Type B pancreatic cell (in vitro differentiated cells): Measurements from ENCODE around the gene LRRC71. TPM values are rescaled to one million over a fixed set of nuclear protein-coding genes. Genes with fewer than 3 reads are reported as not detected.

ENCODE experiments used
- DNase-seq: peaks from one replicate; pipeline ENCODE4 v3.0.0; 2021; ENCODE audit warnings: mixed read lengths; ENCODE audit not compliant: unreplicated experiment; ENCODE audit errors: extremely low spot score
- H3K27ac Mint-ChIP-seq: 2 replicates; pipeline ENCODE4 v1.8.0; 2021; ENCODE audit warnings: mild to moderate bottlenecking, mixed read lengths
- H3K27me3 Mint-ChIP-seq: 2 replicates; pipeline ENCODE4 v1.8.0; 2021; ENCODE audit warnings: mixed read lengths
- H3K36me3 Mint-ChIP-seq: 2 replicates; pipeline ENCODE4 v1.8.0; 2021; ENCODE audit warnings: mixed read lengths
- H3K4me1 Mint-ChIP-seq: one replicate; pipeline ENCODE4 v1.8.0; 2021; ENCODE audit warnings: mixed read lengths; ENCODE audit not compliant: unreplicated experiment
- H3K4me3 Mint-ChIP-seq: 2 replicates; pipeline ENCODE4 v1.8.0; 2021; ENCODE audit warnings: mild to moderate bottlenecking, mixed read lengths
- H3K9me3 Mint-ChIP-seq: 2 replicates; pipeline ENCODE4 v1.8.0; 2021; ENCODE audit warnings: mixed read lengths
- CTCF ChIP-seq: fragments of 200-600 bp; sonication (generic); conservative IDR thresholded peaks from 2 replicates; pipeline ENCODE4 v1.5.0; 2021; ENCODE audit warnings: antibody characterized with exemption, mild to moderate bottlenecking
- total RNA-seq: library from RNA; stranded (reverse); gene quantifications from 2 replicates; pipeline ENCODE4 v1.2.1, GENCODE V29; 2021; ENCODE audit warnings: low replicate concordance

Gene LRRC71
- total RNA-seq, 1 donor from 2014 or later = 0.58 TPM

GRCh38 chr1:156893048-156893953 is 27.1 kb upstream of the LRRC71 start, which contains the start of gene PEAR1:
TSS of gene PEAR1 (plus strand) at chr1:156893718. CDS start at chr1:156903927, 10,209 bp downstream.
- H3K9me3 Mint-ChIP-seq = no peaks in the 10 kb centered on the region
- peaks cover 72% of the 10 kb centered on the region for H3K27me3 Mint-ChIP-seq
- DNase-seq = no peak
- H3K4me3 Mint-ChIP-seq = peak within 1 kb of the TSS; percentile 82
- H3K4me1 Mint-ChIP-seq = peaks cover 35% of the 10 kb centered on the region
- peak; percentile 40 for TF ChIP-seq CTCF
- H3K27ac Mint-ChIP-seq = peak within 1 kb of the TSS; percentile 58
- no peaks in the 10 kb centered on the region for H3K36me3 Mint-ChIP-seq

- no peaks in the 10 kb centered on the region for H3K9me3 Mint-ChIP-seq
- peaks cover 38% of the 10 kb centered on the region for H3K4me1 Mint-ChIP-seq
- no peak for TF ChIP-seq CTCF
- peak overlapping the region; percentile 50 for H3K27ac Mint-ChIP-seq
- peaks cover 75% of the 10 kb centered on the region for H3K27me3 Mint-ChIP-seq
- no peaks in the 10 kb centered on the region for H3K36me3 Mint-ChIP-seq
- peak overlapping the region; percentile 71 for H3K4me3 Mint-ChIP-seq
- no peak for DNase-seq
Measured at GRCh38 chr1:156894001-156894400, 26.4 kb upstream of the LRRC71 start.

GRCh38 chr1:156894711-156895454 is 25.5 kb upstream of the LRRC71 start:
- peak overlapping the region; percentile 68 for H3K4me3 Mint-ChIP-seq
- TF ChIP-seq CTCF = no peak
- peaks cover 37% of the 10 kb centered on the region for H3K4me1 Mint-ChIP-seq
- no peaks in the 10 kb centered on the region for H3K36me3 Mint-ChIP-seq
- H3K9me3 Mint-ChIP-seq = no peaks in the 10 kb centered on the region
- H3K27me3 Mint-ChIP-seq = peaks cover 74% of the 10 kb centered on the region
- no peak for DNase-seq
- H3K27ac Mint-ChIP-seq = peak overlapping the region; percentile 60

- no peak for TF ChIP-seq CTCF
- no peak for DNase-seq
- Mint-ChIP-seq H3K27ac (peak overlapping the region; percentile 60), H3K9me3 (no peaks in the 10 kb centered on the region), H3K4me3 (peak overlapping the region; percentile 68), H3K36me3 (no peaks in the 10 kb centered on the region), H3K4me1 (peaks cover 31% of the 10 kb centered on the region), H3K27me3 (peaks cover 69% of the 10 kb centered on the region)
Measured at GRCh38 chr1:156895455-156895812, 25.0 kb upstream of the LRRC71 start.

- no peak for DNase-seq
- Mint-ChIP-seq H3K9me3 (no peaks in the 10 kb centered on the region), H3K27me3 (peaks cover 66% of the 10 kb centered on the region), H3K27ac (peak overlapping the region; percentile 60), H3K36me3 (no peaks in the 10 kb centered on the region), H3K4me1 (peaks cover 31% of the 10 kb centered on the region), H3K4me3 (peak overlapping the region; percentile 68)
- no peak for TF ChIP-seq CTCF
Measured at GRCh38 chr1:156895927-156896326, 24.5 kb upstream of the LRRC71 start.
